ENCODE measurements around the gene HSF2BP. TPM values are rescaled to one million over a fixed set of nuclear protein-coding genes. Genes with fewer than 3 reads are reported as not detected.

Gene HSF2BP
- total and polyA plus RNA-seq, 7 donors: 0.16 to 0.83 (median 0.46) TPM

DNA sequence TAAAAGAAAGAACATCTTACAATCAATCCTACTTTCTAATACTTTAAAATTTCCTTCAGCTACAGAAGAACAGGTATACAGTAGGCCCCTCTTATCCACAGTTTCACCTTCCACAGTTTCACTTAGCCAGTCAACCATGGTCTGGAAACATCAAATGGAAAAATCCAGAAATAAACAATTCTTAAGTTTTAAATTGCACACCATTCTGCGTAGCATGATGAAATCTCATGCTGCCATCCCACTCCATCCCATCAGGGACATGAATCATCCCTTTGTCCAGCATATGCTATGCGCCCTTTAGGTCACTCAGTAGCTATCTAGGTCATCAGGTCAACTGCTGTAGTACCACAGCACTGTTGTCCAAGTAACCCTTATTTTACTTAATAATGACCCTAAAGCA is 67.7 kb downstream of the HSF2BP start:
- Histone ChIP-seq H3K4me3 (no peak overlapping the region), H3K27me3 (no peaks in the 10 kb centered on the region), H3K27ac (no peak overlapping the region), H3K36me3 (no peaks in the 10 kb centered on the region), H3K9me3 (no peaks in the 10 kb centered on the region), H3K4me1 (peaks cover 0 to 8% (median 6%) of the 10 kb centered on the region in 4 donors)
- 89 to 93% methylated on average over 2 of the region's 2 CpGs for WGBS, 2 donors
- intact Hi-C loops (cut with DNase I): no loop called here
- DNase-seq: no peak
- TF ChIP-seq, protein P1, sequence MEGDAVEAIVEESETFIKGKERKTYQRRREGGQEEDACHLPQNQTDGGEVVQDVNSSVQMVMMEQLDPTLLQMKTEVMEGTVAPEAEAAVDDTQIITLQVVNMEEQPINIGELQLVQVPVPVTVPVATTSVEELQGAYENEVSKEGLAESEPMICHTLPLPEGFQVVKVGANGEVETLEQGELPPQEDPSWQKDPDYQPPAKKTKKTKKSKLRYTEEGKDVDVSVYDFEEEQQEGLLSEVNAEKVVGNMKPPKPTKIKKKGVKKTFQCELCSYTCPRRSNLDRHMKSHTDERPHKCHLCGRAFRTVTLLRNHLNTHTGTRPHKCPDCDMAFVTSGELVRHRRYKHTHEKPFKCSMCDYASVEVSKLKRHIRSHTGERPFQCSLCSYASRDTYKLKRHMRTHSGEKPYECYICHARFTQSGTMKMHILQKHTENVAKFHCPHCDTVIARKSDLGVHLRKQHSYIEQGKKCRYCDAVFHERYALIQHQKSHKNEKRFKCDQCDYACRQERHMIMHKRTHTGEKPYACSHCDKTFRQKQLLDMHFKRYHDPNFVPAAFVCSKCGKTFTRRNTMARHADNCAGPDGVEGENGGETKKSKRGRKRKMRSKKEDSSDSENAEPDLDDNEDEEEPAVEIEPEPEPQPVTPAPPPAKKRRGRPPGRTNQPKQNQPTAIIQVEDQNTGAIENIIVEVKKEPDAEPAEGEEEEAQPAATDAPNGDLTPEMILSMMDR (IDR thresholded peaks at IDR 0.05): no peak
- TF ChIP-seq EP300 (IDR thresholded peaks at IDR 0.05) (no peak), POLR2A (IDR thresholded peaks at IDR 0.05) (no peak), POLR2AphosphoS5 (IDR thresholded peaks at IDR 0.05) (no peak)

DNA sequence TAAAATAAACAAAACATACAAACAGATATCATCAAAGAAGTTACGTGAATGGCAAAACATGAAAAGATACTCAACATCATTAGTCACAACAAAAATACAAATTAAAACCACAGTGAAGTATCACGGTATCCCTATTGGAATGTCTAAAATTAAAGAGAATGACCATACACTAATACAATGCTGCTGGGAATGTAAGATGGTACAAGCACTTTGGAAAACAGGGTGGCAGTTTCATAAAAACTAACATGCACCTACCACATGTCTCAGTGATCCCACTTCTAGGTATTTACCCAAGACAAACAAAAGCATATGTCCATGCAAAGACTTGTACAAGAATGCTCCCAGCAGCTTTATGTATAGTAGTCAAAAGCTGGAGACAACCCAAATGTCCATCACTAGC is 69.1 kb downstream of the HSF2BP start:
- H3K27ac ChIP-seq: no peak overlapping the region
- no peaks in the 10 kb centered on the region for H3K9me3 ChIP-seq
- no peaks in the 10 kb centered on the region for H3K27me3 ChIP-seq
- TF ChIP-seq EP300 (IDR thresholded peaks at IDR 0.05) (no peak), POLR2AphosphoS5 (IDR thresholded peaks at IDR 0.05) (no peak), POLR2A (IDR thresholded peaks at IDR 0.05) (no peak)
- TF ChIP-seq, protein P1 (IDR thresholded peaks at IDR 0.05): no peak
- no peaks in the 10 kb centered on the region for H3K36me3 ChIP-seq
- DNase-seq: no peak
- peaks cover 0 to 22% (median 20%) of the 10 kb centered on the region in 4 donors for H3K4me1 ChIP-seq
- no peak overlapping the region for H3K4me3 ChIP-seq
- intact Hi-C loops (cut with DNase I): no loop called here
- 92 to 95% methylated on average over 2 of the region's 2 CpGs for WGBS, 2 donors

DNA sequence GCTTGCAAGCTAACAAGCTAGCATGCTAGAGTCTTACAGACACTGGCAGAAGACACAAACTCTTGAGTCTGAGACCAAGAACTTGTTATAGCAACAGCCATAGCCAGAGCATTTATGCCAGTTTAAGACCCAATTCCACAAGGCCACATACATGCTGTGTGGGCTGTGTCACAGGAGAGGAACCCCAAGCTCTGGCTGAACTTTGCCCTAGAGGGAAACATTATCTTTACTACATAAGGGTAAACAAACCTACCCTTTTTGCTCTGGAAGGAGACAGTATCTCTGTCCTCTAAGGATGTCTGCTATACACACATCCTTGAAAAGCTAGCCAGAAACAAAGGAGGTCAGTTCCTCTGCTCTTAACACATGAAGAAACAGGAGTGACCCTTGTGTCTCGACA is 70.3 kb downstream of the HSF2BP start:
- Histone ChIP-seq H3K27ac (no peak overlapping the region), H3K36me3 (no peaks in the 10 kb centered on the region), H3K9me3 (no peaks in the 10 kb centered on the region), H3K27me3 (no peaks in the 10 kb centered on the region), H3K4me3 (no peak overlapping the region), H3K4me1 (peaks cover 0 to 23% (median 22%) of the 10 kb centered on the region in 4 donors)
- 24 to 67% methylated on average over 1 of the region's 1 CpG for WGBS, 2 donors
- no peak for TF ChIP-seq POLR2AphosphoS5 (IDR thresholded peaks at IDR 0.05)
- no peak for TF ChIP-seq POLR2A (IDR thresholded peaks at IDR 0.05)
- no peak for TF ChIP-seq EP300 (IDR thresholded peaks at IDR 0.05)
- TF ChIP-seq, protein P1 (IDR thresholded peaks at IDR 0.05): no peak
- no peak for DNase-seq
- intact Hi-C loops (cut with DNase I): no loop called here

DNA sequence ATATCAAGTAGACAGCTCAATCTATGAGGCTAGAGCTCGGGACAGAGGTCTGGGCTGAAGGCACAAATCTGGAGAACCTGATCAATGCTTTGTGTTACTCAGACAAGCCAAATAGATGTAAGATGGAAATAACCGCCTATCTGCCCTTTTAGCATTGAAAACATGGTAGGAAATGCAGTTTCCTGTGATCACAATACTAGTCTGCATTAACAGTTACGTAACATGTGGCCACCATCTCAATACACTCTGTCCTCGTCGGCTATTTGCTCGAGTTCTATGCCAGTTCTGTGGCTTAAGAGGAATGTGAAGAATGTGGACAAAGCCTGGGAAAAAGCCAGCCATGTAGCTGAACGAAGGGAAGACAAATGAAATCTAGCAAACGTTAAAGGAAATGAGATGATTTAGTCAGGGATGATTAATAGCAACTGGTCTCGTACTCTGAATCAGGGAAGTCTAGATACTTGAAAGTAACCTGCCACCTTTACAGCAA is 73.3 kb downstream of the HSF2BP start:
- peak; percentile 84 for DNase-seq
- intact Hi-C loops (cut with DNase I): no loop called here
- WGBS, 2 donors: 45 to 73% methylated on average over 9 of the region's 9 CpGs
- Histone ChIP-seq H3K36me3 (no peaks in the 10 kb centered on the region), H3K4me3 (no peak overlapping the region), H3K9me3 (no peaks in the 10 kb centered on the region), H3K27ac (peak overlapping the region; percentile 53 to 86 (median 62)), H3K4me1 (peaks cover 0 to 23% (median 22%) of the 10 kb centered on the region in 4 donors), H3K27me3 (no peaks in the 10 kb centered on the region)
- TF ChIP-seq, protein P1 (IDR thresholded peaks at IDR 0.05): no peak
- TF ChIP-seq EP300 (IDR thresholded peaks at IDR 0.05): peak in 2 of 4 donors; percentile 62 to 66
- peak; percentile 40 to 78 (median 66) for TF ChIP-seq POLR2AphosphoS5 (IDR thresholded peaks at IDR 0.05)

DNA sequence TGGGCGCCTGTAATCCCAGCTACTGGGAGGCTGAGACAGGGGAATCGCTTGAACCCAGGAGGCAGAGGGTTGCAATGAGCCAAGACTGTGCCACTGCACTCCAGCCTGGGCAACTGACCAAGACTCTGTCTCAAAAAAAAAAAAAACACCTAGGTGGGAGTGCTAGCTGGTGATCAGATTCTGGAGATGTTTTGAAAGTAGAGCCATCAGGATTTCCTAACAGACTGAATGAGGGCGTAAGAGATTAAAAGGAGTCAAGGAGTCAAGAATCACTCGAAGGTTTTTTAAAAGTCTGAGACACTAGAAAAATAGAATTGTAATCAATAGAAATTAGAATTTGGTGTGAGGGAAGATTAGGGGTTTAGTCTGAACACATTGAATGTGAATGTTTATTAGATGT is 73.8 kb downstream of the HSF2BP start:
- no peak for DNase-seq
- WGBS, 2 donors: 93 to 95% methylated on average over 4 of the region's 4 CpGs
- intact Hi-C loops (cut with DNase I): no loop called here

More for the DNA sequence above, 73.8 kb downstream of the HSF2BP start:
- TF ChIP-seq EP300 (IDR thresholded peaks at IDR 0.05) (no peak), POLR2A (IDR thresholded peaks at IDR 0.05) (no peak), POLR2AphosphoS5 (IDR thresholded peaks at IDR 0.05) (no peak)
- TF ChIP-seq, protein P1 (IDR thresholded peaks at IDR 0.05): no peak
- no peaks in the 10 kb centered on the region for H3K36me3 ChIP-seq
- H3K9me3 ChIP-seq: no peaks in the 10 kb centered on the region
- H3K4me3 ChIP-seq: no peak overlapping the region
- peak overlapping the region; percentile 53 to 86 (median 62) for H3K27ac ChIP-seq
- H3K4me1 ChIP-seq: peaks cover 0 to 23% (median 22%) of the 10 kb centered on the region in 4 donors
- no peaks in the 10 kb centered on the region for H3K27me3 ChIP-seq
